GM12878 (cell line): Measurements from ENCODE around the gene KRTAP4-5. TPM values are rescaled to one million over a fixed set of nuclear protein-coding genes. Genes with fewer than 3 reads are reported as not detected.

Source experiments
- ATAC-seq: fragments of 200-7000 bp; cut with Tn5 transposase; 3 replicates; pipeline ENCODE4 v1.9.1; 2020; ENCODE audit warnings: mild to moderate bottlenecking, moderate library complexity
- BruUV-seq: library from RNA; stranded (reverse); fragments of 400-500 nt; replicated peaks from 2 replicates; lab custom pipeline; 2021; lab: Mats Ljungman, UMichigan
- CTCF ChIA-PET: fragments of 300-600 bp; sonication (Branson Sonifier 250); formaldehyde crosslinking; extraction: SDS; loops from one replicate; lab custom pipeline; 2021; ENCODE audit warnings: inconsistent platforms; lab: Yijun Ruan, JAX
- POLR2A ChIA-PET: fragments of 350-600 bp; formaldehyde crosslinking; extraction: SDS; loops from one replicate; lab custom pipeline; 2021; ENCODE audit warnings: inconsistent platforms; lab: Charles Lee
- RAD21 ChIA-PET: fragments of 300-600 bp; sonication (Branson Sonifier 250); formaldehyde crosslinking; loops from one replicate; lab custom pipeline; 2023; ENCODE audit warnings: antibody characterized with exemption; ENCODE audit not compliant: unreplicated experiment; lab: Charles Lee
- SMC1A ChIA-PET: fragments of 300-600 bp; sonication (Branson Sonifier 250); formaldehyde crosslinking; loops from one replicate; lab custom pipeline; 2023; ENCODE audit not compliant: unreplicated experiment, uncharacterized antibody; lab: Charles Lee
- DNase-seq: peaks from one replicate; pipeline ENCODE4 v3.0.0-alpha.2; 2011; ENCODE audit warnings: low read depth, low spot score
- FAIRE-seq: peaks from 3 replicates; lab custom pipeline; 2011; peaks lifted over from hg19 to GRCh38; lab: Jason Lieb, UNC
- H2AFZ ChIP-seq: 2 replicates; pipeline ENCODE4 v1.6.0; 2011; ENCODE audit warnings: low read depth, low read length, control low read depth; ENCODE audit not compliant: control insufficient read depth
- H3K27ac ChIP-seq: 2 replicates; pipeline ENCODE4 v1.5.1; 2011; ENCODE audit warnings: control low read depth; ENCODE audit not compliant: control insufficient read depth, insufficient read depth
- H3K27me3 ChIP-seq, 2 experiments: replicated peaks in 1 of 2; 2 replicates each; pipeline versions ENCODE4 v1.6.0 to v1.6.1; 2011; ENCODE audit warnings: low read length in 1 of 2; ENCODE audit not compliant: control insufficient read depth in 2 of 2, insufficient read depth in 2 of 2
- H3K36me3 ChIP-seq, 2 experiments: 2 replicates each; pipeline ENCODE4 v1.5.1; 2011; ENCODE audit warnings: low read length in 1 of 2; ENCODE audit not compliant: control insufficient read depth in 2 of 2, insufficient read depth in 2 of 2
- H3K4me1 ChIP-seq: 2 replicates; pipeline ENCODE4 v1.6.1; 2011; ENCODE audit warnings: mild to moderate bottlenecking, low read length, moderate library complexity, mixed read lengths; ENCODE audit not compliant: control insufficient read depth, insufficient read depth
- H3K4me2 ChIP-seq: 2 replicates; pipeline ENCODE4 v1.6.0; 2011; ENCODE audit warnings: control low read depth; ENCODE audit not compliant: control insufficient read depth, insufficient read depth
- H3K4me3 ChIP-seq: fragments of 200-600 bp; sonication (generic); 2 replicates; pipeline ENCODE4 v1.5.1; 2016
- H3K79me2 ChIP-seq: 2 replicates; pipeline ENCODE4 v1.6.0; 2011; ENCODE audit warnings: low read length; ENCODE audit not compliant: control insufficient read depth, insufficient read depth
- H3K9ac ChIP-seq: 2 replicates; pipeline ENCODE4 v1.8.0; 2011; ENCODE audit warnings: low read length, control low read depth, mixed read lengths; ENCODE audit not compliant: control insufficient read depth, insufficient read depth
- H3K9me3 ChIP-seq: replicated peaks from 3 replicates; pipeline ENCODE4 v1.5.1; 2011; ENCODE audit warnings: mild to moderate bottlenecking, low read length; ENCODE audit not compliant: control insufficient read depth, insufficient read depth
- H4K20me1 ChIP-seq: 2 replicates; pipeline ENCODE4 v1.6.0; 2011; ENCODE audit not compliant: control insufficient read depth, insufficient read depth
- BRCA1 ChIP-seq: IDR thresholded peaks from 2 replicates; pipeline ENCODE4 v1.6.1; 2011; ENCODE audit warnings: low read depth, low read length, improper control_type of control experiment
- CBFB ChIP-seq: IDR thresholded peaks from 2 replicates; pipeline ENCODE4 v1.6.1; 2016; ENCODE audit warnings: antibody characterized with exemption, low read depth
- CEBPB ChIP-seq, 2 experiments: fragments of 150-350 bp in 1 of 2; IDR thresholded peaks; 2 replicates each; pipeline ENCODE4 v1.6.1; 2012 to 2014; ENCODE audit warnings: low read depth in 2 of 2, low read length in 2 of 2, borderline replicate concordance in 1 of 2, inconsistent platforms in 1 of 2
- HSF1 ChIP-seq: fragments of 150-350 bp; IDR thresholded peaks from 2 replicates; pipeline ENCODE4 v1.6.1; 2014; ENCODE audit warnings: mild to moderate bottlenecking, low read depth, low read length
- KAT2A ChIP-seq: conservative IDR thresholded peaks from 2 replicates; pipeline ENCODE4 v1.6.1; 2011; ENCODE audit warnings: low read depth, low read length; ENCODE audit not compliant: control insufficient read depth
- LARP7 ChIP-seq: fragments of 450-650 bp; IDR thresholded peaks from 2 replicates; pipeline ENCODE4 v1.6.1; 2017; ENCODE audit warnings: mild to moderate bottlenecking
- MEF2B ChIP-seq: fragments of 450-650 bp; IDR thresholded peaks from 2 replicates; pipeline ENCODE4 v1.6.1; 2018; ENCODE audit warnings: mild to moderate bottlenecking, moderate library complexity; ENCODE audit not compliant: partially characterized antibody, poor library complexity, severe bottlenecking
- MLLT1 ChIP-seq: fragments of 450-650 bp; IDR thresholded peaks from 2 replicates; pipeline ENCODE4 v1.6.1; 2016; ENCODE audit warnings: mild to moderate bottlenecking
- MYB ChIP-seq: fragments of 150-350 bp; IDR thresholded peaks from 2 replicates; pipeline ENCODE4 v1.6.1; 2014; ENCODE audit warnings: mild to moderate bottlenecking, low read depth, low read length, borderline replicate concordance
- POLR2A ChIP-seq: IDR thresholded peaks from 2 replicates; pipeline ENCODE4 v1.6.1; 2011; ENCODE audit warnings: low read depth, mild to moderate bottlenecking, low read length
- RBBP5 ChIP-seq: fragments of 200-600 bp; sonication (generic); conservative IDR thresholded peaks from 2 replicates; pipeline ENCODE4 v1.6.1; 2016
- RFX5 ChIP-seq: IDR thresholded peaks from 2 replicates; pipeline ENCODE4 v1.6.1; 2011; ENCODE audit warnings: low read depth, low read length, improper control_type of control experiment
- SP1 ChIP-seq: IDR thresholded peaks from one replicate; pipeline ENCODE4 v1.6.1; 2011; ENCODE audit warnings: low read depth, low read length
- SPI1 ChIP-seq: IDR thresholded peaks from 2 replicates; pipeline ENCODE4 v1.6.1; 2011; ENCODE audit warnings: low read depth, mild to moderate bottlenecking, low read length, moderate library complexity, borderline replicate concordance; ENCODE audit not compliant: insufficient read depth
- TBL1XR1 ChIP-seq: IDR thresholded peaks from 2 replicates; pipeline ENCODE4 v1.6.1; 2012; ENCODE audit warnings: low read depth, low read length, improper control_type of control experiment
- YY1 ChIP-seq: IDR thresholded peaks from 2 replicates; pipeline ENCODE4 v1.6.1; 2011; ENCODE audit warnings: low read depth, mild to moderate bottlenecking, low read length
- ZNF207 ChIP-seq: fragments of 450-650 bp; IDR thresholded peaks from 2 replicates; pipeline ENCODE4 v1.6.1; 2014; ENCODE audit warnings: antibody characterized with exemption, mild to moderate bottlenecking, borderline replicate concordance
- ZNF622 ChIP-seq: fragments of 450-650 bp; IDR thresholded peaks from 2 replicates; pipeline ENCODE4 v1.6.1; 2017; ENCODE audit warnings: mild to moderate bottlenecking, inconsistent platforms
- ZNF687 ChIP-seq: fragments of 450-650 bp; IDR thresholded peaks from 2 replicates; pipeline ENCODE4 v1.6.1; 2017; ENCODE audit warnings: mild to moderate bottlenecking, moderate library complexity
- WGBS: methylation state at CpG from one replicate; pipeline ENCODE4 v1.1.6; 2016; ENCODE audit warnings: low lambda C conversion rate; ENCODE audit not compliant: insufficient replicate concordance, insufficient coverage; ENCODE audit errors: missing lambda C conversion rate; 5-methylcytosine and 5-hydroxymethylcytosine counted together
- in situ Hi-C: fragments of 300-500 bp; cut with MboI; formaldehyde crosslinking; loops from 9 replicates; pipeline ENCODE4 v1.14.3; 2018; ENCODE audit warnings: mixed read lengths
- intact Hi-C: fragments of 100-400 bp; cut with micrococcal nuclease; formaldehyde crosslinking; loops from one replicate; pipeline ENCODE4 v1.14.2; 2022; ENCODE audit not compliant: unreplicated experiment
- polyA plus RNA-seq, 11 experiments: library from polyadenylated mRNA; depleted of rRNA in 4 of 11; unstranded in 6 of 11; stranded (reverse) in 5 of 11; fragments of >200 nt; fragmentation: Nextera tagmentation in 4 of 11; fragmentation: Illumina TruSeq in 1 of 11; extraction: Ambion mirVana in 4 of 11; extraction: Trizol in 1 of 11; gene quantifications; 1 replicate in 1 of 11; 2 replicates in 10 of 11; pipeline versions ENCODE4 v1.2.1 to v1.2.3, GENCODE V29; 2011 to 2016; ENCODE audit warnings: inconsistent platforms in 2 of 11, missing spikeins in 2 of 11, low read depth in 1 of 11
- total RNA-seq, 4 experiments: library from RNA; depleted of rRNA in 3 of 4; stranded (reverse); fragments of >200 nt in 3 of 4; fragmentation: Illumina TruSeq in 1 of 4; extraction: Trizol in 1 of 4; gene quantifications; 2 replicates each; pipeline versions ENCODE4 v1.2.1 to v1.2.3, GENCODE V29; 2013 to 2021

Gene KRTAP4-5
- total and polyA plus RNA-seq, 10 of the 15 experiments (the other 5 are each of a cell fraction or from before 2014, with no cell fraction given): not detected

- Histone ChIP-seq H3K36me3 (no peaks in the 10 kb centered on the region), H3K27ac (no peak overlapping the region), H3K9me3 (no peaks in the 10 kb centered on the region), H3K4me3 (no peak overlapping the region), H4K20me1 (no peaks in the 10 kb centered on the region), H3K4me1 (peaks cover 3% of the 10 kb centered on the region; the same call in 1 of the 2 replicates), H3K9ac (no peak overlapping the region), H3K27me3 (no peaks in the 10 kb centered on the region; a peak in 1 of 4 replicates), H3K4me2 (no peak overlapping the region), H2AFZ (no peak overlapping the region), H3K79me2 (no peaks in the 10 kb centered on the region)
- DNase-seq (no peak), FAIRE-seq (no peak), ATAC-seq (no peak)
- POLR2A ChIA-PET: no interaction called here
- CTCF ChIA-PET: no interaction called here
- SMC1A ChIA-PET: no interaction called here
- intact Hi-C loops: no loop called here
- WGBS: 4% methylated on average over 2 of the region's 2 CpGs
- RAD21 ChIA-PET: no interaction called here
- TF ChIP-seq ZNF207 (no peak), BRCA1 (no peak), MEF2B (no peak), MYB (no peak), SP1 (no peak), MLLT1 (no peak), LARP7 (no peak), KAT2A (no peak), ZNF622 (no peak), POLR2A (no peak), CBFB (no peak), TBL1XR1 (no peak), YY1 (no peak), ZNF687 (no peak), CEBPB (IDR thresholded peaks at IDR 0.05; ENCODE audit: borderline replicate concordance in 1 of 2, low read depth in 2 of 2, low read length in 2 of 2) (no peak), SPI1 (no peak), RBBP5 (no peak), HSF1 (no peak), RFX5 (no peak)
- in situ Hi-C loops: no loop called here
- no TSS peak for BruUV-seq
Observed at GRCh38 chr17:41171886-41172285, 22.3 kb upstream of the KRTAP4-5 start.
